ENCODE measurements around the gene CEP83. TPM values are rescaled to one million over a fixed set of nuclear protein-coding genes. Genes with fewer than 3 reads are reported as not detected.
"Not testable (repeated sequence)": the region's sequence is repeated elsewhere in the genome, so short reads cannot be mapped to it uniquely, and the experiment has no call there.

Gene CEP83
- total and polyA plus RNA-seq, 8 donors, result 7.0 to 14.5 (median 8.7) TPM

- H3K4me1 ChIP-seq, result no peaks in the 10 kb centered on the region
- TF ChIP-seq CTCF (IDR thresholded peaks at IDR 0.05), result no peak
- no peaks in the 10 kb centered on the region for H3K36me3 ChIP-seq
- no peak overlapping the region for H3K27ac ChIP-seq
- no peak for FAIRE-seq
- no peak for ATAC-seq
- intact Hi-C loops (cut with DNase I), result no loop called here
- H3K9me3 ChIP-seq, result no peaks in the 10 kb centered on the region
- no peak overlapping the region for H3K4me3 ChIP-seq
- DNase-seq, result no peak
- WGBS, 2 donors, result 96 to 97% methylated on average over 1 of the region's 1 CpG
- H3K27me3 ChIP-seq, result no peaks in the 10 kb centered on the region
Observed at GRCh38 chr12:94326234-94326633, 133.4 kb downstream of the CEP83 start.

DNA sequence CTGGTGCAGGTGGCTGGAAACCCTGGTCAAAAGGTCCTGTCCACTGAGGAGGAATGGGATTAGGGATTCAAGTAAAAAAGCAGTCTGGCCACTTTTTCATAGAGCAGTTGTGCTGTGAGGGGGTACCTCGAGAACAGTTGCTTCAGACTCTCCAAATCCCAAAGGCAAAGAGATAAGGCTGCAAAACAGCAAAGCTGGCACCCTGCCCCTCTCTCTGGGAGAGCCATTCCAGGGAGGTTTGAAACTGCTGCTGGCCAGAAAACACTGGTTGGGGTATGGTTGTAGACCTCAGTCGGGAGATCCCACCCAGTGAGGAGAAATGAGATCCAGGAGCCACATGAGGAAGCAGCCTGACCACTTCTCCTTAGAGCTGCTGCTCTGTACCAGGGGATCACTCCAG, 137.3 kb downstream of the CEP83 start:
- Histone ChIP-seq H3K27me3 (no peaks in the 10 kb centered on the region), H3K4me1 (no peaks in the 10 kb centered on the region), H3K27ac (no peak overlapping the region), H3K4me3 (no peak overlapping the region), H3K9me3 (no peaks in the 10 kb centered on the region), H3K36me3 (no peaks in the 10 kb centered on the region)
- FAIRE-seq, result no peak
- DNase-seq, result no peak
- ATAC-seq, result no peak
- 95% methylated on average over 2 of the region's 2 CpGs for WGBS, 2 donors
- intact Hi-C loops (cut with DNase I), result no loop called here
- no peak for TF ChIP-seq CTCF (IDR thresholded peaks at IDR 0.05)

DNA sequence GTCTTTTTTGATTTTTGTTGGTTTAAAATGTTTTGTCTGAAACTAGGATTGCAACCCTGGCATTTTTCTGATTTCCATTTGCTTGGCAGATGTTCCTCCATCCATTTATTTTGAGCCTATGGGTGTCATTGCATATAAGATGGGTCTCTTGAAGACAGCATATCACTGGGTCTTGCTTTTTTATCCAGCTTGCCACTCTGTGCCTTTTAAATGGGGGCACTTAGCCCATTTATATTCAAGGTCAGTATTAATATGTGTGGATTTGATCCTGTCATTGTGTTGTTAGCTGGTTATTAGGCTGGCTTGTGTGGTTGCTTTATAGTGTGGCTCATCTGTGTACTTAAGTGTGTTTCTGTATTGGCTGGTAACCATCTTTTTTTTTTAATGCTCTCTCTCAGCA, 139.6 kb downstream of the CEP83 start:
- Histone ChIP-seq H3K9me3 (no peaks in the 10 kb centered on the region), H3K4me1 (no peaks in the 10 kb centered on the region), H3K27ac (no peak overlapping the region), H3K27me3 (no peaks in the 10 kb centered on the region), H3K36me3 (no peaks in the 10 kb centered on the region), H3K4me3 (no peak overlapping the region)
- intact Hi-C loops (cut with DNase I), result no loop called here
- TF ChIP-seq CTCF (IDR thresholded peaks at IDR 0.05), result no peak
- FAIRE-seq (no peak), ATAC-seq (no peak), DNase-seq (no peak)

DNA sequence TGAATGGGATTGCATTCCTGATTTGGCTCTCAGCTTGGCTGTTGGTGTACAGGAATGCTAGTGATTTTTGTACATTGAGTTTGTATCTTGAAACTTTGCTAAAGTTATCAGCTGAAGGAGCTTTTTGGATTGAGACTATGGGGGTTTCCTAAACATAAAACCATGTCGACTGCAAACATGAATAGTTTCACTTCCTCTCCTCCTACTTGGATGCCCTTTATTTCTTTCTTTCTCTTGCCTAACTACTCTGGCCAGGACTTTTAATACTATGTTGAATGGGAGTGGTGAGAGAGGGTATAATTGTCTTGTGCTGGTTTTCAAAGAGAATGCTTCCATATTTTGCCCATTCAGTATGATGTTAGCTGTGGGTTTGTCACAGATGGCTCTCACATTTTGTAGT, 141.5 kb downstream of the CEP83 start:
- Histone ChIP-seq H3K27ac (no peak overlapping the region), H3K27me3 (no peaks in the 10 kb centered on the region), H3K4me1 (no peaks in the 10 kb centered on the region), H3K4me3 (no peak overlapping the region), H3K36me3 (no peaks in the 10 kb centered on the region), H3K9me3 (no peaks in the 10 kb centered on the region)
- TF ChIP-seq CTCF (IDR thresholded peaks at IDR 0.05), result no peak
- intact Hi-C loops (cut with DNase I), result no loop called here
- DNase-seq (no peak), FAIRE-seq (no peak), ATAC-seq (no peak)
- 76 to 81% methylated on average over 1 of the region's 1 CpG for WGBS, 2 donors

DNA sequence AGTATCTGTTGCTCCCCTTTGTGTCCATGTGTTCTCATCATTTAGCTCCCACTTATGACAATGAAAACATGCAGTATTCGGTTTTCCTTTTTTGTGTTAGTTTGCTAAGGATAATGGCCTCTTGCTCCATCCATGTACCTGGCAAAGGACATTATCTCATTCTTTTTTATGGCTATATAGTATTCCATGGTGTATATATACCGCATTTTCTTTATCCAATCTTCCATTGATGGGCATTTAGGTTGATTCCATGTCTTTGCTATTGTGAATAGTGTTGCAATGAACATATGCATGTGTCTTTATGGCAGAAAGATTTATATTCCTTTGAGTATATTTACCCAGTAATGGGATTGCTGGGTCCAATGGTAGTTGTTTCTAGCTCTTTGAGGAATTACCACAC, 143.1 kb downstream of the CEP83 start:
- 96 to 97% methylated on average over 2 of the region's 2 CpGs for WGBS, 2 donors
- DNase-seq; ATAC-seq; H3K4me3 ChIP-seq; FAIRE-seq; H3K4me1 ChIP-seq; H3K9me3 ChIP-seq; H3K27me3 ChIP-seq; H3K27ac ChIP-seq; intact Hi-C loops (cut with DNase I); H3K36me3 ChIP-seq: not testable (repeated sequence)

DNA sequence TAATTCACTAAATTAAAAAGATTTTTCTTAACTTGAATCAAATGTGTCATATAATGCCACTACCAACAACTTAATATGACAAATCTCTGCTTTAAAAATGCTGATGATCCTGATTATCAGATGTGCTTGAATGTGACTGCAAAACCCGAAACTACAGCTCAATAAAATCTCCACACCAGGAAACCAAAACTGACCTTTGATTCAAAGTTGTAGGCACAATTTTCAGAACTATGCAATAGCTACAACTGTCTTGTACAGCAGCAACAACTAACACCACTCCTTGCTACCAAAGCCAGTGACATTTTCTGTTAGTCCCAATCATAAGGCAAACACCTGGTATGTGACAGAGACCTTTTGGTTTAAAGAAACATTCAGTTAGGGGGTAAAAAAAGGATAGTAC, 147.3 kb downstream of the CEP83 start:
- 95 to 97% methylated on average over 1 of the region's 1 CpG for WGBS, 2 donors
- Histone ChIP-seq H3K36me3 (no peaks in the 10 kb centered on the region), H3K4me3 (no peak overlapping the region), H3K4me1 (no peaks in the 10 kb centered on the region), H3K27me3 (no peaks in the 10 kb centered on the region), H3K27ac (no peak overlapping the region), H3K9me3 (no peaks in the 10 kb centered on the region)
- FAIRE-seq (no peak), ATAC-seq (no peak), DNase-seq (no peak)
- intact Hi-C loops (cut with DNase I), result no loop called here
- TF ChIP-seq CTCF (IDR thresholded peaks at IDR 0.05), result no peak
